ENCODE measurements around the gene ANXA6.

ANXA6 gene

GRCh38 chr5:151110992-151111391, 46.6 kb downstream of the ANXA6 start:
- no peak for TF ChIP-seq CTCF (conservative IDR thresholded peaks at IDR 0.05; ENCODE audit: low read depth, low read length)
- no peaks in the 10 kb centered on the region for H3K79me2 ChIP-seq (ENCODE audit: insufficient read depth, low read depth)
- no peaks in the 10 kb centered on the region for H3K27me3 ChIP-seq (ENCODE audit: insufficient read depth, low read depth)
- H4K20me1 ChIP-seq (ENCODE audit: insufficient read depth), result no peaks in the 10 kb centered on the region
- no peak overlapping the region for H3K4me3 ChIP-seq (IDR thresholded peaks at IDR 0.05; ENCODE audit: insufficient read depth, low read depth, low read length)
- H3K9ac ChIP-seq, result no peak overlapping the region
- H3K27ac ChIP-seq, result no peak overlapping the region
- H3K4me2 ChIP-seq, result no peak overlapping the region
- no peaks in the 10 kb centered on the region for H3K36me3 ChIP-seq (ENCODE audit: insufficient read depth)
- no peak overlapping the region for H2AFZ ChIP-seq (ENCODE audit: low read depth)
- peaks cover 3% of the 10 kb centered on the region for H3K4me1 ChIP-seq (ENCODE audit: low read depth, poor library complexity, severe bottlenecking)

- Histone ChIP-seq H3K9ac (no peak overlapping the region), H3K4me1 (ENCODE audit: low read depth, poor library complexity, severe bottlenecking) (peaks cover 3% of the 10 kb centered on the region), H3K79me2 (ENCODE audit: insufficient read depth, low read depth) (no peaks in the 10 kb centered on the region), H3K36me3 (ENCODE audit: insufficient read depth) (no peaks in the 10 kb centered on the region), H4K20me1 (ENCODE audit: insufficient read depth) (no peaks in the 10 kb centered on the region), H3K4me3 (IDR thresholded peaks at IDR 0.05; ENCODE audit: insufficient read depth, low read depth, low read length) (no peak overlapping the region), H3K27ac (no peak overlapping the region), H3K4me2 (no peak overlapping the region), H3K27me3 (ENCODE audit: insufficient read depth, low read depth) (no peaks in the 10 kb centered on the region), H2AFZ (ENCODE audit: low read depth) (no peak overlapping the region)
- no peak for TF ChIP-seq CTCF (conservative IDR thresholded peaks at IDR 0.05; ENCODE audit: low read depth, low read length)
Measured at GRCh38 chr5:151110122-151110681, 47.4 kb downstream of the ANXA6 start.

GRCh38 chr5:151108566-151108965, 49.0 kb downstream of the ANXA6 start:
- Histone ChIP-seq H3K36me3 (ENCODE audit: insufficient read depth) (no peaks in the 10 kb centered on the region), H2AFZ (ENCODE audit: low read depth) (no peak overlapping the region), H3K9ac (no peak overlapping the region), H3K4me3 (IDR thresholded peaks at IDR 0.05; ENCODE audit: insufficient read depth, low read depth, low read length) (no peak overlapping the region), H3K27me3 (ENCODE audit: insufficient read depth, low read depth) (no peaks in the 10 kb centered on the region), H3K4me2 (no peak overlapping the region), H3K4me1 (ENCODE audit: low read depth, poor library complexity, severe bottlenecking) (no peaks in the 10 kb centered on the region), H4K20me1 (ENCODE audit: insufficient read depth) (no peaks in the 10 kb centered on the region), H3K27ac (no peak overlapping the region), H3K79me2 (ENCODE audit: insufficient read depth, low read depth) (no peaks in the 10 kb centered on the region)
- no peak for TF ChIP-seq CTCF (conservative IDR thresholded peaks at IDR 0.05; ENCODE audit: low read depth, low read length)

GRCh38 chr5:151107738-151108520, 49.6 kb downstream of the ANXA6 start:
- Histone ChIP-seq H4K20me1 (ENCODE audit: insufficient read depth) (no peaks in the 10 kb centered on the region), H3K36me3 (ENCODE audit: insufficient read depth) (no peaks in the 10 kb centered on the region), H3K79me2 (ENCODE audit: insufficient read depth, low read depth) (no peaks in the 10 kb centered on the region), H3K4me2 (no peak overlapping the region), H3K27me3 (ENCODE audit: insufficient read depth, low read depth) (no peaks in the 10 kb centered on the region), H3K27ac (no peak overlapping the region), H3K4me3 (IDR thresholded peaks at IDR 0.05; ENCODE audit: insufficient read depth, low read depth, low read length) (no peak overlapping the region), H3K9ac (no peak overlapping the region), H3K4me1 (ENCODE audit: low read depth, poor library complexity, severe bottlenecking) (no peaks in the 10 kb centered on the region), H2AFZ (ENCODE audit: low read depth) (no peak overlapping the region)
- no peak for TF ChIP-seq CTCF (conservative IDR thresholded peaks at IDR 0.05; ENCODE audit: low read depth, low read length)
